Measurements from ENCODE around the gene CHRND.

Gene CHRND

GRCh38 chr2:232488097-232488711, 37.8 kb upstream of the CHRND start:
- DNase-seq = no peak

GRCh38 chr2:232488721-232489300, 37.1 kb upstream of the CHRND start:
- no peak for DNase-seq

GRCh38 chr2:232489516-232490220, 36.3 kb upstream of the CHRND start:
- no peak for DNase-seq

- no peak for DNase-seq
Observed at GRCh38 chr2:232490221-232491138, 35.5 kb upstream of the CHRND start.

- DNase-seq = no peak
Observed at GRCh38 chr2:232491139-232491780, 34.7 kb upstream of the CHRND start.

GRCh38 chr2:232492236-232492848, 33.6 kb upstream of the CHRND start:
- no peak for DNase-seq

GRCh38 chr2:232492963-232493700, 32.8 kb upstream of the CHRND start:
- no peak for DNase-seq

- DNase-seq = no peak
Observed at GRCh38 chr2:232493701-232494474, 32.1 kb upstream of the CHRND start.

GRCh38 chr2:232494542-232494941, 31.4 kb upstream of the CHRND start:
- DNase-seq = no peak

GRCh38 chr2:232495292-232495691, 30.7 kb upstream of the CHRND start:
- DNase-seq = no peak

- DNase-seq = no peak
Observed at GRCh38 chr2:232496501-232497270, 29.3 kb upstream of the CHRND start.

GRCh38 chr2:232497348-232497747, 28.6 kb upstream of the CHRND start:
- no peak for DNase-seq

GRCh38 chr2:232498452-232498851, 27.5 kb upstream of the CHRND start:
- no peak for DNase-seq

GRCh38 chr2:232501331-232501771, 24.6 kb upstream of the CHRND start:
- no peak for DNase-seq

GRCh38 chr2:232501794-232502390, 24.1 kb upstream of the CHRND start:
- DNase-seq = no peak

- DNase-seq = no peak
Observed at GRCh38 chr2:232502511-232502910, 23.4 kb upstream of the CHRND start.

- DNase-seq = no peak
Observed at GRCh38 chr2:232502911-232503808, 22.8 kb upstream of the CHRND start.

GRCh38 chr2:232503809-232504323, 22.1 kb upstream of the CHRND start:
- DNase-seq = no peak
